ENCODE measurements around the gene STPG4. TPM values are rescaled to one million over a fixed set of nuclear protein-coding genes. Genes with fewer than 3 reads are reported as not detected.
A peak's percentile ranks its signal among the peaks of the same experiment; 100 is the strongest.

STPG4 gene
- total and polyA plus RNA-seq, 2 of the 8 experiments (the other 6 are each of a cell fraction or from before 2014, with no cell fraction given), result 0.28 TPM; not detected in 1

- H2BK12ac ChIP-seq (ENCODE audit: low read depth, low read length), result no peak overlapping the region
- no peak overlapping the region for H2AFZ ChIP-seq (ENCODE audit: low read length)
- H2BK15ac ChIP-seq (ENCODE audit: low read length), result no peak overlapping the region
- H3K9ac ChIP-seq (replicated peaks in 1 of 4; ENCODE audit: extremely low read depth in 1 of 4, low read depth in 3 of 4, low read length in 3 of 4), result no peak overlapping the region
- peak overlapping the region; percentile 59 to 75 for H3K4me2 ChIP-seq (ENCODE audit: insufficient read depth in 1 of 2, low read depth in 2 of 2, low read length in 2 of 2)
- H4K5ac ChIP-seq (ENCODE audit: insufficient read length, low read depth, low read length), result no peak overlapping the region
- H3K4me3 ChIP-seq (ENCODE audit: extremely low read depth in 1 of 4, insufficient read depth in 2 of 4, low read depth in 3 of 4, low read length in 4 of 4), result peak overlapping the region in 3 of 4 experiments; percentile 13 to 92 (median 16); a peak in 4 of 8 replicates
- H3K4me1 ChIP-seq (replicated peaks in 1 of 4; ENCODE audit: control insufficient read depth in 3 of 4, insufficient read depth in 4 of 4, low read length in 3 of 4), result peaks cover 5 to 23% (median 15%) of the 10 kb centered on the region in 4 experiments; a peak in 6 of 7 replicates
- peaks cover 0 to 43% (median 7%) of the 10 kb centered on the region in 4 experiments; a peak in 5 of 8 replicates for H3K36me3 ChIP-seq (ENCODE audit: control insufficient read depth in 2 of 4, insufficient read depth in 4 of 4, low read length in 3 of 4)
- no peak overlapping the region for H2BK20ac ChIP-seq (ENCODE audit: low read length)
- H2AK5ac ChIP-seq (ENCODE audit: low read depth, low read length), result no peak overlapping the region
- ChIA-PET CTCF (ENCODE audit: partially characterized antibody) (interaction anchor here (0.6 to 3.8 kb wide), 12 partner anchors 9 to 254 kb away, joined by 3 to 16 read pairs (median 3); no protein-coding TSS in a partner anchor), POLR2A (ENCODE audit: partially characterized antibody) (interaction anchor here (0.9 to 5.7 kb wide), 12 partner anchors 14 to 172 kb away, joined by 3 to 40 read pairs (median 4); partner anchors contain the start of gene STPG4)
- H3K79me2 ChIP-seq (ENCODE audit: control insufficient read depth in 1 of 2, insufficient read depth in 2 of 2, low read length in 2 of 2), result peaks cover 43 to 80% of the 10 kb centered on the region in 2 experiments
- no peak for DNase-seq (ENCODE audit: low read depth in 1 of 2, low spot score in 2 of 2)
- no peak overlapping the region for H3K23ac ChIP-seq (ENCODE audit: insufficient read length)
- H3K4ac ChIP-seq (replicated peaks; ENCODE audit: insufficient read length, low read depth, low read length), result no peak overlapping the region
- no peak for TF ChIP-seq TBP (IDR thresholded peaks at IDR 0.05; ENCODE audit: low read depth, low read length)
- no peak for TF ChIP-seq SIX5 (IDR thresholded peaks at IDR 0.05; ENCODE audit: low read depth, low read length)
- no peak for TF ChIP-seq POLR2AphosphoS5 (IDR thresholded peaks at IDR 0.05; ENCODE audit: low read depth, low read length)
- no peak for TF ChIP-seq SIRT6 (IDR thresholded peaks at IDR 0.05; ENCODE audit: low read length)
- no peak for TF ChIP-seq CTBP2 (IDR thresholded peaks at IDR 0.05; ENCODE audit: borderline replicate concordance, insufficient read depth, insufficient read length, low read length)
- TF ChIP-seq RAD21 (IDR thresholded peaks at IDR 0.05 in 1 of 2, conservative IDR thresholded peaks at IDR 0.05 in 1 of 2; ENCODE audit: low read depth in 2 of 2, low read length in 2 of 2), result no peak
- no peak for TF ChIP-seq ASH2L (IDR thresholded peaks at IDR 0.05; ENCODE audit: low read length)
- no peak for TF ChIP-seq POLR2A (IDR thresholded peaks at IDR 0.05; ENCODE audit: control extremely low read depth in 1 of 2, low read depth in 2 of 2, low read length in 2 of 2)
- no peak overlapping the region for H3K18ac ChIP-seq (ENCODE audit: extremely low read depth, low read length)
- H3K27ac ChIP-seq (ENCODE audit: low read depth, low read length), result no peak overlapping the region
- no peak overlapping the region for H4K91ac ChIP-seq (replicated peaks; ENCODE audit: insufficient read length, low read length)
- H2BK5ac ChIP-seq (ENCODE audit: low read depth, low read length), result no peak overlapping the region
- peaks cover 6% of the 10 kb centered on the region for H3K23me2 ChIP-seq (ENCODE audit: low read depth, low read length)
- WGBS, 2 experiments (ENCODE audit: extremely low coverage in 1 of 2, insufficient coverage in 1 of 2, insufficient read length in 1 of 2, insufficient replicate concordance in 2 of 2, low coverage in 1 of 2, low lambda C conversion rate in 2 of 2, missing lambda C conversion rate in 1 of 2), result 77% methylated on average over 3 of the region's 3 CpGs; no CpG with 5 or more reads in 1 of the 2 experiments
- no peak for FAIRE-seq
- peaks cover 2% of the 10 kb centered on the region; the same call in 1 of the 2 replicates for H3K79me1 ChIP-seq (ENCODE audit: low read depth, low read length)
- H4K8ac ChIP-seq (ENCODE audit: extremely low read depth, insufficient read depth, low read length), result no peak overlapping the region
- H3K14ac ChIP-seq (ENCODE audit: insufficient read length), result no peak overlapping the region
- no peak overlapping the region for H2BK120ac ChIP-seq (replicated peaks; ENCODE audit: low read depth, low read length)
- no peak overlapping the region for H3K56ac ChIP-seq (replicated peaks; ENCODE audit: insufficient read length, low read depth, low read length)
- H3K9me3 ChIP-seq (ENCODE audit: insufficient read depth in 2 of 2, low read depth in 1 of 2, low read length in 1 of 2), result no peaks in the 10 kb centered on the region
- H4K20me1 ChIP-seq (replicated peaks in 1 of 2; ENCODE audit: control insufficient read depth in 1 of 2, insufficient read depth in 2 of 2, low read length in 2 of 2), result peaks cover 29 to 48% of the 10 kb centered on the region in 2 experiments
- no peaks in the 10 kb centered on the region for H3K27me3 ChIP-seq (replicated peaks in 1 of 4; ENCODE audit: control insufficient read depth in 3 of 4, extremely low read depth in 1 of 4, insufficient read depth in 3 of 4, low read length in 3 of 4)
Measured at GRCh38 chr2:47172922-47173695, 18.0 kb upstream of the STPG4 start.

All from H1 (cell line).